AML-193 (cell line): ENCODE measurements around the gene PKD1L1.
"Not testable (repeated sequence)": the region's sequence is repeated elsewhere in the genome, so short reads cannot be mapped to it uniquely, and the experiment has no call there.

ENCODE experiments used
- DNase-seq, 2 experiments: peaks; one replicate each; lab custom pipeline; 2025; lab: John Stamatoyannopoulos, UW

The PKD1L1 gene

DNA sequence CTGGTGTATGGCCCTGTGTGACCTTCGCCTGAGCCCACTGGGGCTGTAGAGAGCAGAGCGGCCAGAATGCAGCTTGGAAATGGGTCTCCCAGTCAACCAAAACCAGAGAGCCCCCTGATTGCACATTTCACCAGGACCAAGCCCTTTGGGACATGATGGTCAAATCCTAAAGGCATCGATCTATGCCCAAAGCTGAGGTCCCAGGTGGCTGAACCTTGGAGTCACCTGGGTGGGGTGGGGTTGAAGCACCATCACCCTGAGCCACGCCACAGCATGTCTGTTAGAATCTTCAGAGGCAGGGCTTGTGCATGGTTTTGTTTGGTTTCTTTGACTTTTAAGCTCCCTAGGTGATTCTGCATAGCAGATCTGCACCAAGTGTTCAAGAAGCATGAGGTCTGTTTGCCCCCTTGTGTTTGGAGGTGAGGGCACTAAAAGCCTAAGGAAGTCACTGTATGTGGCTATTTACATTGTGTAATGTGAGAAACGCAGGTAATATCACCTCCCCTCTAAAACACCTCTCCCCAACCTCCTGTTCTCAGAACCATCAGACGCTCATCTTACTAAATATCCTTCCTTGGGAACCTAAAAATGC lies 9.6 kb downstream of the PKD1L1 start:
- DNase-seq: no peak

GRCh38 chr7:47937711-47938573 lies 10.3 kb downstream of the PKD1L1 start:
- DNase-seq: no peak

GRCh38 chr7:47937065-47937687 lies 11.1 kb downstream of the PKD1L1 start:
- no peak for DNase-seq

DNA sequence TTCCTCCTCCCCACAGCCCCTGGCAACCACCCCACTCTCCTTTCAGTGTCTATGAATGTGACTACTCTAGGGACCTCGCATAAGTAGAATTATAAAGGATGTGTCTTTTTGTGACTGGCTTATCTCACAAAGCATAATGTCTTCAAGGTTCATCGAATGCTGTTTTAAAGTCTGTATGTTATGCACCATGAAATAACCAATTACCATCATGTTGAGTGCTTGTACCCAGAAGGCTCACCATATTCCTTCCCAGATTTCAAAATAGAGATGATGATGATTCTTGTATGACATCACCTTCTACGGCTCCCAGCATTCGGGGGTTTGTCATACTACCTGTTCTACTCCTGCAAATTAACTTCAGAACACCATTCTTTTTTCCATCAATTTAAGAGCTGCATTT lies 11.9 kb downstream of the PKD1L1 start:
- no peak for DNase-seq

DNA sequence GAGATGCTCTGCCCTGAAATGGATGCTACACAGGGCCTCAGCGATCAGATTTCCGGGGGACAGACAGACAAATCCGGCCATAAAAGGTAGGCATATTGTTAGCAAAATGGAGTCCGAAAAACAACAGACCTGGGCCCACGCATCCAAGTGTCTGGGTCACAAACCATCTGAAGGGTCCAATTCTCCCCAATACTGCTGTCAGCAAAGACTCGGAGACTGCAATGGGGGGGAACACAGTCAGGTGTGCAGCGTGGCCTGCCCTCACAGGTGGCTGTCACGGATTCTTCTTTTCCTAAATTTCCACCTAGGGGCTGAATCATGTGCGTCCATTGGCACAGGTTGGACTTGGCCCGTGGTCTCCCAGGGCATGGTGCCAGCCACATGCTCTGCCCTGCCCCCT lies 12.9 kb downstream of the PKD1L1 start:
- no peak for DNase-seq

- no peak for DNase-seq
Measured at GRCh38 chr7:47934831-47935230, 13.4 kb downstream of the PKD1L1 start.

DNA sequence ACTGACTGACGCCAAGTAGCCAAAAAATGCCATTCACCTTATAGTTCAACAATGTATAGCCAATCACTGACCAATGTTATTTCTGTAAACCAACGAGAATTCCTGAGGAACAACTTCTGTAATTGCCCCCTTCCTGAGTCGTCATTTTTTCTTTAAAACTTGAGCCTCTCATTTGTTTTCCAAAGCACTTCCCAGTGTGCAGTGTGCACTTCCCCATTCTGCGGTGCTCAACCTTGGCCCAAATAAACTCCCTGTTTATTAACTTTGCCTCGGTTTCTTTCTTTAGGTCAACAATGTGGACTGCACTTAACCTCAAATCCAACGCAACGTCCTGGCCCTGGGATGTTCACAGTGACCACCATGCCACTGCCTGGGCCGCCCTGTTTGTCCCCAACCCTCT lies 15.1 kb downstream of the PKD1L1 start:
- DNase-seq: no peak

DNA sequence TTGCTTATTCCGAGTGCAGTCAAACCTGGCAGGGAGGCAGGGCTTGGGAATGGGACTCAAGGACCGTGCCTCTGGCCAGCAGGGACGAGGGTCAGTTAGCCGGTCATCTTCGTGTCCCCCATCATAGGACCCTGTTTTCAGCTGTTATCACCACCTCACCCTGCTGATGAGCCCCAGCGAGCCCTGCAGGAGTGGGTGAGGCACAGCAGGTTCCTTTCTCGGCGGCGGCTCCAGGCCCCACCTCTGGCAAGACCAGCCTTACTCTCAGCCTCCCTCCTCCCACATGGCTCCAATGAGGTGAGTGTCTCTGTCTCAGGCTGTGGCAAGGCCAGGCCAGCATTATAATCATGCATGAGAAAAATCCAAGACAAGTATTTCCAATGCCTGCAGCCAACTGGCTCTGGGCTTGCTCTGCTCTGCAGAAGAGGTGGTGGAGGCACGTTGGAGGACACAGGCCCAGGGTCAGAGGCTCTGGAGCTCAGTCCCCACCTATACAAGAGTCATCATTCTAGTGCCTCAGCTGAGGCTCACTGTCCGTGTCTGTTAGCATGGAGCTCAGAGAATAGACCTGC lies 15.7 kb downstream of the PKD1L1 start:
- DNase-seq: no peak

GRCh38 chr7:47932016-47932415 lies 16.2 kb downstream of the PKD1L1 start:
- no peak for DNase-seq

DNA sequence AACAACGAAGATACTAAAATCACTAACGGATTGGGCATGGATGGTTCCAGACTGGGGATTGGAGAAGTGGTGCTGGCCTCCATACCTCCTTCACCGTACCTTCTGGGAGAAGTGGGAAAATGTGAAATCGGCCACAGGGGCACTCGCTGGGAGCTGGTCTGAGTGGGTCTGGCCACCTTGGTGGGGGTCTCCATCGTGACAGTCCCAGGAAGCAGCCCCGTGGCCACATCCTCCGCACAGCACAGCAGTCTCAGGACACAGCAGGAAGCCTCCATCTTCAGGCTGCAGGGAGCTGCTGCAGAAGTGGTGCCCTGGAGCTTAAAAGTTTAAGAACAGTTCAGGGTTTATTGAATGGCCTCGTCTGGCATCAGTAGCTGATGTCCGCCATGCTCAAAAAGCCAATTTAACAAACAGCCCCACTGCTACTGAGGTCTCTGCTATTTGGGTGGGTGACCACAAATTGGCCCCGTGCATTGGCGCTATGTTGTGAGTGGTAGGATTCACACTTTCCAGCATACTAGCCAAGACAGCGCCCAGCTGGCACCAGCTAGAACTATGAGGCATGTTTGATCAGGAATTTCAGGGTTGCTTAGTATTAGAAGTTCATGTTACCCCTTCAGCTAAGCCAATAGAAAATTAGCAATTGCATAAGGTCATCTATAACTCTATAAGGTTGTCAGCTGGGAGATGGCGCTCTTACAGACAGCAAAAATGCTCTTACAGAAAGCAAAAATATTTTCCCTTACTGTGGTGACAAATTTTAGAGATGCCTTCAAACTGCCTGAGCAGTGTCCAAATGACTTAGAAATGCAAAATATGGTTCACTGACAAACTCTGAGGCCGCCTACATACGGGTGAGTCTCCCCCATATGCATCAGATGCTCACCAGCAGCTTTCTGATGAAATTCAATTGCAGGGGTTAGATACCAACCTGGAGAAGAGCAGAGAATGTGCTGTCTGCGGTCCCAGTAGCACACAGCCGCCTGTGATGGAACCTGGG lies 17.0 kb downstream of the PKD1L1 start:
- no peak for DNase-seq

DNA sequence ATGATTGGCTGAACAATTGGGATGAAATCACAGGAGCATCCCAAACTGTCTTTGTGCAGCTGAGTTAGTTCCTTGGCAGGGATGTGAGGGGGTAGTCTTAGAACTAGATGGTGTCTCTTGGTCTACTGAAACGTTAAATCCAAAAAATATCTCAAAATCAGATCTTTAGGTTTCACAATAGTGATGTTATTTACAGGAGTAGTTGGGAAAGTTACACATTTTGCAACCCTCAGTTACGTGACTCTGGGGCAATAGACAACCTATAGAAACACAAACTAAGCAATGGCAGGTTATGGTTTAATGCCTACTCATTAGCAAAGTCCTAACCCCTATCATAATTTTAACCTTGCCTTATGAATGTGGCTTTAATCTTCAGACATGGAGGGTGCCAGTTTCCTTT lies 24.0 kb downstream of the PKD1L1 start:
- no peak for DNase-seq

DNA sequence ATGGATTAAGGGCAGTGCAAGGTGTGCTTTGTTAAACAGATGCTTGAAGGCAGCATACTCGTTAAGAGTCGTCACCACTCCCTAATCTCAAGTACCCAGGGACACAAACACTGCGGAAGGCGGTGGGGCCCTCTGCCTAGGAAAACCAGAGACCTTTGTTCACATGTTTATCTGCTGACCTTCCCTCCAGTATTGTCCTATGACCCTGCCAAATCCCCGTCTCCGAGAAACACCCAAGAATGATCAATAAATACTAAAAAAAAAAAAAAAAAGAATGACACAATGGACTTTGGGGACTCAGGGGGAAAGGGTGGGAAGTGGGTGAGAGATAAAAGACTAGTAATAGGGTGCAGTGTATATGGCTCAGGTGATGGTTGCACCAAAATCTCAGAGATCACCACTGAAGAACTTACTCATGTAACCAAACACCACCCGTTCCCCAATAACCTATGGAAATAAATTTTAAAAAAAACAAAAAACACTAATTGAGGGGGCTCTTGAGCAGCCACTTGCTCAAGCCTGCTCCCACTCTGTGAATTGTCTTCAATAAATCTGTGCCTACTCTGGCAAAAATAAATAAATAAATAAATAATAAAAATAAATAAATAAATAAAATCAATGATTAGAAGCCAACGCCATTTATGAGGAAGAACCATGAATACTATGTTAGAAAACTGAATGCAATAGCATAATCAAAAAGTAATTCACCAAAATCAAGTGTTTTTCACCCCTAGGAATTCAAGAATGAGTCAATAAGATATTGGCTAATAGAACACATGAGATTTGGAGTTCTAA lies 25.0 kb downstream of the PKD1L1 start:
- not testable (repeated sequence) for DNase-seq

DNA sequence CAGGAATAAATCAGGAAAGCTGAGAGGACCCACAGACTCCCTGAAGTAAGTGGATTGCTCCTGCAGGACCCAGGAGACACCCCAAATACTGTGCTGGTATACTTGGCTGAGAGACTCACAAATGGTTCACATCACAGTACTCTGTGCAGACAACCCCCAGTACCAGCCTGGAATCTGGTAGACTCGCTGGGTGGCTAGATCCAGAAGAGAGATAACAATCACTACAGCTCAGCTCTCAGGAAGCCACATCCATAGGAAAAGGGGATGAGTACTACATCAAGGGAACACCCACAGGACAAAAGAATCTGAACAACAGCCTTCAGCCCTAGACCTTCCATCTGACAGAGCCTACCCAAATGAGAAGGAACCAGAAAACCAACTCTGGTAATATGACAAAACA lies 31.8 kb downstream of the PKD1L1 start:
- not testable (repeated sequence) for DNase-seq

GRCh38 chr7:47915616-47915976 lies 32.7 kb downstream of the PKD1L1 start:
- no peak for DNase-seq

DNA sequence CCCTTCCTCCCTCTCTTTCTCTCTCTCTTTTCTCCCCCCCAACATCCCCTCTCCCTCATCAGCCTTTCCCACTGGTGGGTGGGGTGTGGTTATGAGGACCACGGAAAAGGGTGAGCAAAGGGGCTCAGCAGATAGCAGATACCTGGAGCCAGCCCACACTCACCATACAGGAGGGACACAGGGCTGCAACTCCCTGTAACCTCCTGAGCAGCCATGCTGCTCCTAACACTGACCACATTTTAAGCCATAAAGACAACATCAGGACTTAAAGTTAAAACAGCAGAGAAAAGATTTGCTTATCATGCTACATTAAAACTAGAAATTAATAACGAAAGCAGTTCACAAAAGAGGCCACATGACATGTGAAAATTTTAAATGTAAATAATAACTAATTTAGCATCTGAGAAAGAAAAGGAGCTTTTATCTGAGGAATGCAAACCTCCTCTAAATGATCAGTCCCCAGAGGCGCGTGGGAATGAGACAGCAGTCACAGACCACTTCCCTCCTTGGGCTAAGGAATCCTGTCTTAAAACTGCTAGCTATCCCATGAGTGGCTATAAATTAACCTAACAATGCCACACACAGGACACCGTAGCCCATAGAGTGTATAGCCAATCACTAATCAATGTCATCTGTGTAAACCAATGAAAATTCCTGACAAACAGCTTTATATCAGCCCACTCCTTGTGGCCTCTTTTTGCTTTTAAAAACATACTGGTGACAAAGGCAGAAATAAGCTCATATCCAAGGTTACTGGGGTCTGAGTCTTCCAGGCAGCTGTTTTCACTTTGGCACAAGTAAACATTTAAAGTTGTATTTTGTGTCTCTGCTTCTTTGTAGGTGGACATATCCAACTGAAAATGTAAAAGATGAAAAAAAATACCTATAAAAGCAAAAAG lies 33.3 kb downstream of the PKD1L1 start:
- no peak for DNase-seq

GRCh38 chr7:47912332-47912731 lies 35.9 kb downstream of the PKD1L1 start:
- DNase-seq: no peak

GRCh38 chr7:47908720-47909119 lies 39.5 kb downstream of the PKD1L1 start:
- no peak for DNase-seq

DNA sequence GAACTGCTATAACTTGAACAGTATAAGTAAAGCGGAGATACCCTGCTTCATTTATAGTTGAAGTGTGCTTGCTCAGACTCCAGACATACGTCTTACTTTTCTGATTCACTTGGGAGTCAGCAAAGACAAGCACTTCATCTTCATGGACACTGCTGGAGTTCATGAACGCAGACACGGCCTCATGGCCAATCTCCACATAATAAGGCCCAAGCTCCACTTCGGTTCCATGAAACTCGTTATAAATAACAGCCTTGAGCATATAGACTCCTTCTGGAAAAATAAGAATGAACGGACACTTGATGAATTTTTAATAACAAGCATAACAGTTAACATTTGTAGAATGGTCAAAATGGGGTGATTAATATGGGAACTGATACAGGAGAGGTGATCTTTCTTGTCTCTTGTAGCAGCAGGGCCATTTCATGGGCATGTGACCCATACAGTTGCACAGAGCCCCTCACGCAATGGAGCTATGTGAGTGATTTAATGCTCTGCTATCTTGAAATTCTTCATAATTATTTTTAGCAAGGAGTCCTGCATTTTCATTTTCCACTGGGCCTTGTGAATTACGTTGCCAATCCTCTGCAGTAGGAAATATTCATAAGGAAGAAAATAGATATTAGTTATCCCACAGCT lies 40.2 kb downstream of the PKD1L1 start:
- DNase-seq: no peak

GRCh38 chr7:47906883-47907282 lies 41.4 kb downstream of the PKD1L1 start:
- DNase-seq: no peak
